Stimulated activated CD8-positive, alpha-beta memory T cell treated with anti-CD3 and anti-CD28 coated beads, Interleukin-12 subunit alpha, Interleukin-12 subunit beta, amount 100 ng/mL, for 24 hours (primary cell): ENCODE data around the gene PPM1G.
A peak's percentile ranks its signal among the peaks of the same experiment; 100 is the strongest.

ENCODE experiments used
- DNase-seq: peaks from one replicate; pipeline ENCODE4 v3.0.0-alpha.2; 2020; ENCODE audit errors: extremely low read depth

The PPM1G gene

DNA sequence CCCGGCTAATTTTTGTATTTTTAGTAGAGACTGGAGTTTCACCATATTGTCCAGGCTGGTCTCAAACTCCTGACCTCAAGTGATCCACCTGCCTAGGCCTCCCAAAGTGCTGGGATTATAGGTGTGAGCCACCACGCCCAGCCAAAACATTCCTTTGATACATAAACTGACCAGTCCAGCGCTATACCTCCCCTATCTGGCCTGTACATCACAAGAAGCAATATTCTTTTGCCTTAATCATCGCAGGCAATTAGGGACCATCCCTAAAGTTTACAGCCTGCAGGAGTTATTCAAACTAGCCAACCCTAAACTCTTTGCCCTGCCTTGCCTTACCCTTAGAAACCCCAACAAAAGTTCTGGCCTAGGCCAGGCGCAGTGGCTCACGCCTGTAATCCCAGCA lies 6.8 kb upstream of the PPM1G start:
- DNase-seq, result no peak

DNA sequence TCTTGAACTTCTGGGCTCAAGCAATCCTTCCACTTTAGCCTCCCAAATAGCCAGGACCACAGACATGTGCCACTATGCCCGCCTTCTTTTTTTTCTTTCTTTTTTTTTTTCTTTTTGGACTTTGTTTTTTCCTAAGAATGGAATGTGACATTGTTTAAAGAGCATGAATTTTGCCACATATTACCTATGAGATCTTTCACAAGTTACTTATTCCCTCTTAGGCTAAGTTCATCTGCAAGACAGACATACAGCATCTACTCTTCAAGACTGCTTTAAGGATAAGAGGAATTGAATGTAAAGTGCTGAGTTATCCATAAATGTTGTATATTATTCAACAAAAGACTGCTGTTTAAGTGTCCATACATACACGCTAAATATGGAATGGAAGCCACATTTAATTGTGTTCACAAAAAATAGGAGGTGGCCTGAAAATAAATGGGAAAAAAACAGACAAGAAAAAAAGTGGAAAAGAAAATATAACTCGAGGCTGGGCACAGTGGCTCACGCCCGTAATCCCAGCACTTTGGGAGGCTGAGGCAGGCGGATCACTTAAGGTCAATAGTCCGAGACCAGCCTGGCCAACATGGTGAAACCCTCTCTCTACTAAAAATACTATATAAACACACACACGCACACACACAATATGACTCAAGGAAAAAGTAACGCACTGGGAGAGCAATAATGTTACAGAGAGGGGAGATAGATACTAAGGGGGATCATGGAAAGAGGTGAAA lies 3.2 kb upstream of the PPM1G start:
- DNase-seq, result no peak

DNA sequence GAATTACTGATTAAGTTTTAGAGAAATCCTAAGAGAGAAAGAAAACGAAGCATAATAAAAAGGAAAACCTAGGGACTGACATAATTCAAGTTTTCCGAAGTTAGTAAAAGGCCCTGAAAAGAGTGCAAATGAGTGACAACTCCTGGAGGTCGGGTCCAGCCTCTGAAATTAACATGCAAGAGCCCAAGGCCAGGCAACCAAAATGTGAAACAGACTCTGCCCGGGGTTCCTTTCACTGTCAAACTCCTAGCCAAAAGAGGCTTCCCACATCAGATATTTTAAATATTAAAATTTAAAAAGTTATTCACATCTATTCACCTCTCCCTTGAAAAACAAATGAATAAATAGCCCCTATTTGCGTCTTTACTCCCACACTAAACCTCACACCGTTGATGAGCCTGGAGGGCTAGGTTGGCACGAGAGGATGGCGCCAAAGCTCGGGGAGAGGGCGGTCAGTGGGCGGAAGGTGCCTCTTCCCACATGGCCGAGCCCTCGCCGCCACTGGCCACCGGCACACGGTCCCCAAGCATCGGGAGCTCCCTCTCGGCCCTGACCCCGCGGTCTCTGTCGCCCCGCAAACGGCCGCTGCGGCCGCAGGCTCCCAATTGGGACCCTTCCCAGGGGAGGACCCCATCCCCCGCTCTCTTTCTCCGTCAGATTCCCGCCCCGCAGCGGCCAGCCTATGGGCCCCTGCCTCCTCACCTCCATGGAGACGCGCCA lies 630 bp downstream of the PPM1G start:
- no peak for DNase-seq

DNA sequence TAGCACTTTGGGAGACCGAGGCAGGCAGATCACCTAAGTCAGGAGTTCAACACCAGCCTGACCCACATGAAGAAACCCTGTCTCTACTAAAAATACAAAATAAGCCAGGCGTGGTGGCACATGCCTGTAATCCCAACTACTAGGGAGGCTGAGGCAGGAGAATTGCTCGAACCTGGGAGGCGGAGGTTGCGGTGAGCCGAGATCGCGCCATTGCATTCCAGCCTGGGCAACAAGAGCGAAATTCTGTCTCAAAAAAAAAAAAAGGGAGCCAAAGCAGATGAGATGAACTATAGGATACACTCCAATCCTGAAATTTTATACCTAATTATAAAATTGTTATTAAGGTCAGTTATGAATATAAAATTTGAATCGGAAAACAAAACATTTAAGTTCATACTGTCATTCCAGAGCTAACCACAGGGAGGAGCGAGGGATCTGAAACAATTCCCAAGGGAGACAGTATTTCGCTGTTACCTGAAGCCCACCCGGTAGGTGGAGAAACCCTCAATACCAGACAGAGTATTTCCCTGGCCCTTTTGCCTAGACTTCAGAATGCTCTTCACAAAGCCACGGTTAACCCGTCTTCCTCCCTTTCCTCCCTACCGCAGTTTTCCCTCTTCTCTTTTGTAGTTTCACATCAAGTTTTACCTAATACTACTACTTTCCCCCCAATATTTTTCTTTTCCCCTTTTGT lies 1.4 kb downstream of the PPM1G start:
- no peak for DNase-seq

DNA sequence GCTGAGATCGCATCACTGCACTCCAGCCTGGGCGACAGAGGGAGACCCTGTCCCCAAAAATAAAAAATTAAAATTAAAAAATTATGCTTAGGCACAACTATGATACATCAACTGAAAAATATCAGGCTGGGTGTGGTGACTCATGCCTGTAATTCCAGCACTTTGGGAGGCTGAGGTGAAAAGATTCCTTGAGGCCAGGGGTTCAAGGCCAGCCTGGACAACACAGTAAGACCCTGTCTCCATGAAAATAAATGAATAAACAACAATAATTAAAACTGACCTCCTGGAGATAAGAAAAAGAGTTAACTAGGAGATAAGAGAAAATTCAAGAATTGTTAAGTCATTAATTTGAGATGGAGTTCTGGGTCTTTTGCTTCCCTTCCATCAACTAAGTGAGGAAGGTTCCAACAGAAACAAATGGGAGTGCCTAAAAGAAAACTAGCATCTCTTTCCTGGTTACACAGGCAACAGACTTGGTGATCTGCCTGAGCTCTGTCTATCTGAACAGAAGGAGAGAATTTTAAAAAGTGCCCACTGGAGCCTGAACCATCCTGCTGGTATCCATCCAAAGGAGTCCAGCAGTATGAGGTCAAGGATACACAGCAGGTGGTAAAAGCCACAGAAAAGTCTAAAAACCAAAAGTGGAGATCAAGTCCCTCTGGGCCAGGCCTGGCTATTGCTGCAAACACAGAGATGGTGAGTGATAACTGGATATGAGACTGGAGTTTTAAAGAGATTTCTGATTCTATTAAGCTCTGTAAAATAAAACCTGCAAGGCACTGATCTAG lies 8.8 kb downstream of the PPM1G start:
- DNase-seq, result no peak

DNA sequence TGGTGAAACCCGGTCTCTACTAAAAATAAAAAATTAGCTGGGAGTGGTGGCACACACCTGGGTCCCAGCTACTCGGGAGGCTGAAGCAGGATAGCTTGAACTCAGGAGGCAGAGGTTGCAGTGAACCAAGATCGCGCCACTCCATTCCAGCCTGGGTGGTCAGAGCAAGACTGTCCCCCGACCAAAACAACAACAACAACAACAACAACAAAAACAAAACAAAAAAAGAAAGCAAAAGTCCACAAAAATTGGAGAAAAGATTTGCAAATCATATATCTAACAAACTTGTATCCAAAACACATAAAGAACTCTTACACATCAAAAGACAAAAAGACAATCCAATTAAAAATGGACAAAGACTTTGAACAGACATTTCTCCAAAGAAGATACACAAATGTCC lies 10.4 kb downstream of the PPM1G start:
- no peak for DNase-seq

DNA sequence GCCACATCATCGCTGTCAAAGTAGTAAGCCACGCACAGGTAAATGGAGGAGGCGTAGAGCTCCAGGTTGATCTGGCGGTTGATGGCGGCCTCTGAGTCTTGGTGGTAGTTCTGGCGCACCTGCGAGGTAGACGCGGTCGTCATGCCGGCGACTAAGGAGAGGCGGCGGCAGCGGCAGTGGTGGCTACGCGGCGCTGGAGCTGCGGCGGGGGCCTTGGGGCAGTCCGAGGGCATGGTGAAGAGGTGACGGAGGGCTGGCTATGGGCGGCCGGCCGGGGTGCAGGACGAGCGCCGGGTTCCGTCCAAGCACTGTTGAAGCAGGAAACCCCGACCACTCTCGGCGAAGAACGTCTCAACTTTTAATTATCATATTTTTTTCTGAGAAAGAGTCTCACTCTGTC lies 16.2 kb downstream of the PPM1G start:
- DNase-seq, result no peak

DNA sequence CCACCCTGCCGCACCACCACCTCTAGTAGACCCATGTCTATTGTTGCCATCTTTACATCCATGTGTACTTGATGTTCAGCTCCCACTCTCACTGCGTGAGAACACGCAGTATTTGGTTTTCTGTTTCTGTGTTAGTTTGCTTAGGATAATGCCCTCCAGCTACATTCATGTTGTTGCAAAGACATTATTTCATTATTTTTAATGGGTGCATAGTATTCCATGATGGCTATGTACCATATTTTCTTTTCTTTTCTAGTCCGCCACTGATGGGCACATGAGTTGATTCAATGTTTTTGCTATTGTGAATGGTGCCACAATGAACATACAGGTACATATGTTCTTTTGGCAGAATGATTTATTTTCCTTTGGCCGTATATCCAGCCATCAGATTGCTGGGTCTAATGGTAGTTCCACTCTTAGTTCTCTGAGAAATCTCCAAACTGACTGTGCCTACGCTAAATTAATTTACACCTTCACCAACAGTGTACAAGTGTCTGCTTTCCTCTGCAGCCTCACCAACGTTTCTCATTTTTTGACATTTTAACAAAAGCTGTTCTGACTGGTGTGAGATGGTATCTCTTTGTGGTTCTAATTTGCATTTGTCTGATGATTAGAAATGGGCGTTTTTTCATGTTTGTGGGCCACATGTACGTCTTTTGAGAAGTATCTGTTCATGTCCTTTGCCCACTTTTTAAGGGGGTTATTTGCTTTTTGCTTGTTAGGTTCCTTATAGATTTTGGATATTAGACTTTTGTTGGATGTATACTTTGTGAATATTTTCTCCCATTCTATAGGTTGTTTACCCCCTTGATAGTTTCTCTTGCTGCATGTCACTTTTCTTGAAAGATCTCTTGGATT lies 18.3 kb downstream of the PPM1G start:
- DNase-seq, result no peak

DNA sequence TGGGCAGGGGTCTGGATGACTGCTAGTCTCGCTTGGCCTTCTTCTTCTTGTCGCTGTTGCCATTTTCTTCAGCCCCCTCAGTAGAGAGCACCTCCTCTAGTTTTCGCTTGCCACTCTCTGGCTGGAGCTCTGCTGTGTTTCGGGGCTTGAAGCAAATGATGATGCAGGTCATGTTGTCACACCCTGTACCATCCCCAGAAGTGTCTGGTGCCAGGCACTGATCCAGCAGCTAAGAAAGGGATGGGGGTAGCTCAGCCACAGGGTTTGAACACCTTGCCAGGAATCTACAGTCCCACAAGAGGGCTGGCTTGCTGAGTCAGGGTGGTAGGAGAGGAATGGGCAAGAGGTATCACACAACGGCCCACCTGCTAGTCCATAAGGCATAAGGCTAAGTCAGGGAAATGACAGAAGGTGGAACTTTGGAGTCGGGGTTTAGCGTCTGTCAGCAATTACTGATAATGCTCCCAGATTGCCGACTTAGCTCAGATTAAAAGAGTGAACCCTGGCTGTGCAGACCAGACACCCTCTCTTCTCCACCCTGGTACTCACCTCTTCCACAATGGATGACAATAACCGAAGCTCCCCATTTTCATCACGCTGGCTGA lies 27.7 kb downstream of the PPM1G start:
- DNase-seq, result no peak

DNA sequence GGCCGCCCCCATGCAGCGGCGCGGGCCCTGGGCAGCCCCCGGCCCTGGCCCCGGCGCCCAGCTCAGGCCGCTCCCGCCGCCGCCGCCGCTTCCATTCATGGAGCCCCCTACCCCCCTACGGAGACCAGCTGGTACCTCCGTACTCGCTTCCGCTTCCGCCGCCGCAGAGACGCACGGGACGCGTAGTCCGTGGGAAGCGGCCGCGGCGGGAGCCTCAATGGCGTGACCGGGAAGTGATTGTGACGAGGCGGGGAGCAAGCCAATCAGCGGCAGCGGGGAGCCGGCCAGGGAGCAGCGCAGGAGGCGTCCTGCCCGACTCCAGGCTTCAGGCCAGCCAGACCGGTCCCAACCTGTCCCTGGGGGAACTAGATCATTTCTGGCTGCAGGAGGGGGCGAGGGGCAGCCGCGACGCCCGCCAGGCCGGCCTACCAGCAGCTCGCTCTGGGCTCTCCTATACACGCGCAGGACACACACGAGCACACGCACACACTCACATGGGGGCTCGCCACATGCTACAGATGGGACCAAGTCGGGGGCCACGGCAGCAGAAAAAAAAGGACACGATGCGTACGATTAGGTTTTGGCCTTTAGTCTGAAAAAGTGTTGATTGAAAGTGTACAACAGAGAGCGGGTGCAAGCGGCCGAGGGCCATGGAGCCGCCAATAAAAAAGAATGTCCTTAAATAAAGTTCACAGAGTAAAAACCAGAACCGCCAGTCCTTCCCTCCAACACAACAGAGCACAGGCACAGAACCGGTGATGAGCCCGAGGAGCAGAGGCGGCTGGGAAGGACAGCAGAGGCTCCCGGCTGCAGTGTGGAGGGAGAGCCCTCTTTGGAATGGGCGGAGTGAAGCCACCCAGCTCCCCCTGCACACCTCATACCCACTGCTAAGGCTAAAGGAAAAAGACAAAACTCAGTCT lies 28.5 kb downstream of the PPM1G start, which contains the start of gene ZNF513:
ZNF513 (minus strand) TSS at position 109 of the 920 bp plus-strand sequence. CDS start 208 bp downstream, outside the sequence.
- peak; percentile 73 for DNase-seq

DNA sequence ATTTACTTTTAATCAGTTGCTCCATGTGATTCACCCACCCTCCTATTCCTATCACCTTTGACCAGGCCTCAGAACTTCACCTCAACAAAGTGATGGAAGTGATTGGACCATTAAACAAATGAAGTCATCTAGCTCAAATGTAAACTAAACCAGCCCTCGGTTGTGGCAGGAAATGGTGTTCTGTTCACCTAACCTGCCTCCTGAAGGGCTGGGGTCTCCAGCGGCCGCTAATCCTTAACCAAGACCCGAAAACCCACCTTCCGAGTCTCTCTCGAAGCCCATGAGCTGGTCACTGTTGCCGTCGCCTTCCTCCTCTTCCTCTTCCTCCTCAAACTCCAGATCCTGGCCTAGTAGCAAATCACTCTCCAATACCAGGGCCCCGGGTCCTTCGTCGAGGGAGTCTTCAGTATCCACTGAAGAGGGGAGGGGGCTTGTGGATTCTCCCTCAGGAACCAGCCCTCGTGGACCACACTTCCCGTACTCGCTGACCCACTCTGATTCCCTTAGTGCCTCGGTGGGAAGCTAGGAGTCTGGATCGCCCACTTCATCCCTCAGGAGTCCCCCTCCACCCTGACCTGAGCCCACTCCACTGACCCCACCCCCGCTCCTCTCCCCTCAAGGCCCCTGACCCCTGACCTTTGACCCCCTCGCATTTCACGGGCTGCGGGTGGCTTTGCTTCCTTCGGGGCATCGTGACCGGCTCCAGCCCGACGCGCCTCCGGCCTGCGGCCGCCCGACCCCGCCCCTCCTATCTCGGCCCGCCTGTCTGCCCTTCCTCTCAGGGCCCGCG lies 29.4 kb downstream of the PPM1G start:
- peak; percentile 14 for DNase-seq

DNA sequence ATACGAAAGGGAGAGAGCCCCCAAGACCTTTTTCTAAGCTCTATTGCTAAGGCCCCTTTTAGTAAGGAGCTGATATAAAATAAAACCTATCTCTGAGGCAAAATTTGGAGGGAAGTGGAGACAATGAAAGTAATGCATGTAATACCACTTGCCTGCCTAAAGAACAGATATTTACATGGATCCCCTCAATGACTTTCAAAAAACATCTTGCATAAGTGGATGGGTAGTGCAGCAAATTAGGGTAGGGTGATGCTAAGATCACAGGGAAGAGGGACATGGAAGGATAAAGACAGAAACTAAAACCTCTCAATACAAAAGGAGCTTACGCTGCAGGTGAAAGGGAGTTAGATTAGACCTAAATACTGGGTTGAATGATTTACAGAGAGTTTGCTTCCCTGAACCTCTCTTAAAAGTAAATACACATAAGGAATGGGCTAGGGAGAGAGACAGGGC lies 30.0 kb downstream of the PPM1G start:
- no peak for DNase-seq

DNA sequence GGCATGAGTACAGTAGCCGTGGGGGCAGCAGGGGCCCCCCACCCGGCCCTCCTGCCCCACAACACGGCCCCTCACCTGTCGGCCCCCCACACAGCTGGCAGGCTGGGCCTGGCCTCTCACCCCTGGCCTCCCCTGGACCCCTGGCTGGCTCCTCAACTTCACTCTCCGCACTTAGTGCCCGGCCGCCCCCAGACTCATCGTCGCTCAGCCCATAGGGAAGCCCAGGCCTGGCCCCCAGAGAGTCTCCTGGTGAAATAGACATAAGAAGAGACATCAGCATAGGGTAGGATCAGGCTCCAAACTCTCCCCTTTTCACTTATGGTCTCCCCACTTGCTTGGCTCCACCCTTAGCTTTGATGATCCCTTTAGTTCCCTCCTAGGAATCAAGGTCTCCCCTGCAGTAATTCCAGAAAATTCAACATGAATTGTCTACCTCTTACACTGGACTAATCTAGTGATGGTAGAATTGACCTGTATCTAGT lies 30.5 kb downstream of the PPM1G start:
- DNase-seq, result no peak

DNA sequence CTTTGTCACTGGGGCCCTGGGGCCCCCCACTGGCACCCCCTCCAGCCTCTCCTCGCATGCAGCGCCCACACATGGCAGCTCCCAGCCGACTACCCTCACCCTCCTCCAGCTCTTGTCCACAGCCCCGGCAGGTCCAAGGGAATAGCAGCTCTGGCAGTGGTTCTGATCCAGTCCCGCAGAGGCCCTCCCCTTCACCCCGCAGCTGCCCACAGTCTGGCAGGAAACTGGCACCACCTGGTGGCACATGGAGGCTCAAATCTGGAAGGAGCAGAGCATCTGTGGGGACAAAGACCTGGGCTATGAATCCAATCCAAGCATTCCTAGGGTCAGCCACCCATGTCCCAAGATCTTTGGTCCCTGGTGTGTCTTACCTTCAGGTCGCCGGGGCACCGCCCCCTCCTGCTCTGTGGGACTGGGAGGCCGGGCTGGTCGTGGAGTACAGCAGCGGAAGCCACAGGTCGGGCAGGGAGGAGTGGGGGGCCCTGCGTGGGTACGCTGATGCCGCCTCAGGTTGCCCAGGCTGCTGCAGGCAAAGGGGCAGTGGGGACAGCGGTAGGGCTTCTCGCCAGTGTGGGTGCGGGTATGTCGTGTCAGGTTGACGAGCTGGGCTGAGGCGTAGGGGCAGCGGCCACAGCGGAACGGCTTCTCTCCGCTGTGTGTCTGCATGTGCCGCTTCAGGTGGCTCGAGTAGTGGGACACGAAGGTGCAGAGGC lies 31.1 kb downstream of the PPM1G start:
- no peak for DNase-seq

DNA sequence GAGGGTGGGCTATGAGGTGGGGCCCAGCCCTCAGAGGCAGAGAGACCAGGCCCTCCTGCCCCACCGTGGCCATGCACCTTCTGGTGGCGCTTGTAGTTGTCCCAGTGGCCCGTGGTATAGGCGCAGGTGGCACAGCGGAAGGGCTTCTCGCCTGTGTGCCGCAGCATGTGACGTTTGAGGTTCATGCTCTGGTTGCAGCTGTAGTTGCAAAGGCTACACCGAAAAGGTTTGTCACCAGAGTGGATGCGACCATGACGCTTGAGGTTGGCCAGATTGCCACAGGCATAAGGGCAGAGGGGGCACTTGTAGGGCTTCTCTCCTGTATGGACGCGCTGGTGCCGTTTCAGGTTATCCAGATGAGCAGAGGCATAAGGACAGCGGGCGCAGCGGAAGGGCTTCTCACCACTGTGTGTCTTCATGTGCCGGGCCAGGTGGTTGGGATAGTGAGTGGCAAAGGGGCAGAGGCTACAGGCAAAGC lies 31.7 kb downstream of the PPM1G start:
- no peak for DNase-seq

DNA sequence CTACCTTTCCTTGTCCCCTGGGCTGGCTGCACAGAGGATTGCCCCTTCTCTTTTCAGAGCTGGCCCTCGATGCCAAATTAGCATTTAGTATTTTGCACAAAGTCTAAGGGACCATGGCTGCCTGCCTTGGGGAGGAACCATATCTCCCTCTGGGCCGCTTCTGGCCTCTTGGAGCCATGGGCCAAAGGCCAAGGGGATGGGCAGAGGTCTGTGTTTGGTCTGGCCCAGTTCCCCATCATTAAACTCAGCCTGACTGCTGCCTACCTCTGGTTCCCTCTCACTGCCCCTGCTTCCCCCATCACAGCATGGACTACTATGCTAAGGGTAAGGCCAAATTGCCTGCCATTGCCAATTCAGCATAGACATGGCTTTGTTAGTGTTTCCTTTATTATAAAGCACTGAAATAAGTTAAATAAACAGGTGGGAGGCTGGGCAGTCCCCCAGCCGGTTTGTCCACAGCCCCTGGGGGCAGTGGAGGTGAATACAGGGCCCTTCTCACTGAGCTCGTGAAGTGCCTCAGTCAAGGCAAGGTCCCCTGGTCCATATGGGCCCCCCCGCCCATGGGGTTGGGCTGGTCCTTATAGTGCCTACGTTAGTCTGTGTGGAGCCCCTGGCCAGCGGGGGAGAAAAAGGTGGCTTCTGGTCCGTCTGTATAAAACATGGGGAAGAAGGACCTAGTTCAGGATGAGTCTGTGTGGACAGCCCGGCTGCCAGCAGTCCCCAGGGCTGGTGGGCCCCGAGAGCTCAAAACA lies 32.3 kb downstream of the PPM1G start:
- no peak for DNase-seq
